Measurements from ENCODE around the gene CHRNA3.

The CHRNA3 gene

DNA sequence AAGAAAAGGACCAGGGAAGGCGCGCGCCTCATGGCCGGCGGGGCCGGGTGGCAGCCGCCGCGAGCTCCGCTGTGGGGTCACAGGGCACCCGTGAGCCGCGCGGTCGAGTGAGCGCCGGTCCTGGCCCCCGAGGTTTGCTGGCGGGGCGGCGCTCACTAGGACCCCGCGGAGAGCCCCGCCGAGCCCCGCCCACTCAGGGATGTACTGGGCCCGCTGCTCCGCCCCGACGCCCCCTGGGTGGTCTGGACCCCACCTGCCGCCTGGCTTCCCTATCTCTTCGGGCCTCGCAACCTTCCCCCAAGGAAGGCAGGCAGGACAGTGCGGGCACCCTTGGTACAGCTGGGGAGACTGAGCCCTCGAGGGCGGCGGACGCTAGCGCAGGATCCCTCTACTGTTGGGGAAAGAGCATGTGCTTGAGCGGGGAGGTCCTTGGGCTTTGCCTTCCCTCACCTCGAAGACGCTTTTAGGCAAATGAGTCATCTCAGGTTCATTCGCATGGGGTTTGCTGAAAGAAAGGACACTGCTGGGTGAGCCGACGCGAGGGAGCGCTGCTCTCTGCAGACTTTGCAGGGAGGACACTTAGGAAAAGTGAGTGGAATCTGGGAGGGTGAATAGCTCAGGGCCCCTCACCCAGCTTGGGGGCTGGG lies 20.4 kb upstream of the CHRNA3 start, which contains the start of gene CHRNB4:
Gene CHRNB4, minus strand, starts transcription at position 109 of the 647 bp plus-strand sequence. Its CDS starts 77 bp downstream, at position 32.
- Histone ChIP-seq H3K9me2 (replicated peaks; ENCODE audit: control insufficient read depth, low read length) (no peaks in the 10 kb centered on the region), H3K36me3 (ENCODE audit: control insufficient read depth, low read length) (no peaks in the 10 kb centered on the region), H3F3A (ENCODE audit: control insufficient read depth, insufficient read depth) (no peaks in the 10 kb centered on the region), H3K27ac (ENCODE audit: low read depth, low read length) (no peak within 1 kb of the TSS), H3K4me3 (ENCODE audit: low read length) (no peak within 1 kb of the TSS), H3K9me3 (ENCODE audit: control insufficient read depth, insufficient read depth, low read length) (no peaks in the 10 kb centered on the region), H3K79me2 (ENCODE audit: control insufficient read depth, low read length) (no peaks in the 10 kb centered on the region), H3K27me3 (ENCODE audit: control insufficient read depth, low read length) (no peaks in the 10 kb centered on the region), H3K4me1 (ENCODE audit: control insufficient read depth, low read length) (no peaks in the 10 kb centered on the region), H4K20me1 (ENCODE audit: control insufficient read depth, insufficient read depth, low read depth, low read length) (no peaks in the 10 kb centered on the region), H3K4me2 (ENCODE audit: low read length) (no peak within 1 kb of the TSS)
- no peak for TF ChIP-seq EZH2phosphoT487 (IDR thresholded peaks at IDR 0.05; ENCODE audit: borderline replicate concordance, low read length)
- TF ChIP-seq, protein P1, sequence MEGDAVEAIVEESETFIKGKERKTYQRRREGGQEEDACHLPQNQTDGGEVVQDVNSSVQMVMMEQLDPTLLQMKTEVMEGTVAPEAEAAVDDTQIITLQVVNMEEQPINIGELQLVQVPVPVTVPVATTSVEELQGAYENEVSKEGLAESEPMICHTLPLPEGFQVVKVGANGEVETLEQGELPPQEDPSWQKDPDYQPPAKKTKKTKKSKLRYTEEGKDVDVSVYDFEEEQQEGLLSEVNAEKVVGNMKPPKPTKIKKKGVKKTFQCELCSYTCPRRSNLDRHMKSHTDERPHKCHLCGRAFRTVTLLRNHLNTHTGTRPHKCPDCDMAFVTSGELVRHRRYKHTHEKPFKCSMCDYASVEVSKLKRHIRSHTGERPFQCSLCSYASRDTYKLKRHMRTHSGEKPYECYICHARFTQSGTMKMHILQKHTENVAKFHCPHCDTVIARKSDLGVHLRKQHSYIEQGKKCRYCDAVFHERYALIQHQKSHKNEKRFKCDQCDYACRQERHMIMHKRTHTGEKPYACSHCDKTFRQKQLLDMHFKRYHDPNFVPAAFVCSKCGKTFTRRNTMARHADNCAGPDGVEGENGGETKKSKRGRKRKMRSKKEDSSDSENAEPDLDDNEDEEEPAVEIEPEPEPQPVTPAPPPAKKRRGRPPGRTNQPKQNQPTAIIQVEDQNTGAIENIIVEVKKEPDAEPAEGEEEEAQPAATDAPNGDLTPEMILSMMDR (IDR thresholded peaks at IDR 0.05; ENCODE audit: low read depth, low read length, poor library complexity, severe bottlenecking), result no peak

DNA sequence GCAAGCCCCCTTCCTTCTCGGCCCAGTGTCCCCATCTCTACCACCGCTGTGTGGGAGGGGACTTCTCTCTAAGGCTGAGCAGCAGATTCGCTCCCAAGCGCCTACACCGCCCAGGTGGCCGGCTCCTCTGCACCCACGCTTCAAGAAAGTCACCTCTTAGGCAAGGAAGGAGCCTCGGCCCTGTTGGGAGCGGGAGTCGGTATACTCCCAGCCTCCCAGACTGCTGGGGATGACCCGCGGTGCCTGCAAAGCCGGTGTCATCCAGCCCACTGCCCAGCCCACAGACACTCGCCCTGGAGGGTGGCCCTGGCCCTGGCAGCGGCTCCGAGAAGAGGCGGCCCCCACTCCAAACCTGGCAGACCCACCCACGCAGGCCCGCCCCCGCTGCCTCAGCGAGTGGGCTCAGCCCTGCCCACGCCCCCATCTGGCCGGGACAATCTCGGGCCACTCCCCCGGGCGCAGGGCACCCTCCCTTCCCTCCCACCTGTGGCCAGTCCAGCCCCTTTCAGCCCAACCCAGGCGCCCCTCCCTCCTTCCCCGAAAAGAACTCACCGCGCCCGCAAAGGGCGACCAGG lies 19.8 kb upstream of the CHRNA3 start:
- H3K9me2 ChIP-seq (replicated peaks; ENCODE audit: control insufficient read depth, low read length), result no peaks in the 10 kb centered on the region
- H3K4me1 ChIP-seq (ENCODE audit: control insufficient read depth, low read length), result no peaks in the 10 kb centered on the region
- H4K20me1 ChIP-seq (ENCODE audit: control insufficient read depth, insufficient read depth, low read depth, low read length), result no peaks in the 10 kb centered on the region
- H3K36me3 ChIP-seq (ENCODE audit: control insufficient read depth, low read length), result no peaks in the 10 kb centered on the region
- H3K4me2 ChIP-seq (ENCODE audit: low read length), result no peak overlapping the region
- no peaks in the 10 kb centered on the region for H3K9me3 ChIP-seq (ENCODE audit: control insufficient read depth, insufficient read depth, low read length)
- H3K79me2 ChIP-seq (ENCODE audit: control insufficient read depth, low read length), result no peaks in the 10 kb centered on the region
- TF ChIP-seq, protein P1 (IDR thresholded peaks at IDR 0.05; ENCODE audit: low read depth, low read length, poor library complexity, severe bottlenecking), result no peak
- no peak for TF ChIP-seq EZH2phosphoT487 (IDR thresholded peaks at IDR 0.05; ENCODE audit: borderline replicate concordance, low read length)
- no peaks in the 10 kb centered on the region for H3F3A ChIP-seq (ENCODE audit: control insufficient read depth, insufficient read depth)
- H3K4me3 ChIP-seq (ENCODE audit: low read length), result no peak overlapping the region
- no peak overlapping the region for H3K27ac ChIP-seq (ENCODE audit: low read depth, low read length)
- no peaks in the 10 kb centered on the region for H3K27me3 ChIP-seq (ENCODE audit: control insufficient read depth, low read length)

DNA sequence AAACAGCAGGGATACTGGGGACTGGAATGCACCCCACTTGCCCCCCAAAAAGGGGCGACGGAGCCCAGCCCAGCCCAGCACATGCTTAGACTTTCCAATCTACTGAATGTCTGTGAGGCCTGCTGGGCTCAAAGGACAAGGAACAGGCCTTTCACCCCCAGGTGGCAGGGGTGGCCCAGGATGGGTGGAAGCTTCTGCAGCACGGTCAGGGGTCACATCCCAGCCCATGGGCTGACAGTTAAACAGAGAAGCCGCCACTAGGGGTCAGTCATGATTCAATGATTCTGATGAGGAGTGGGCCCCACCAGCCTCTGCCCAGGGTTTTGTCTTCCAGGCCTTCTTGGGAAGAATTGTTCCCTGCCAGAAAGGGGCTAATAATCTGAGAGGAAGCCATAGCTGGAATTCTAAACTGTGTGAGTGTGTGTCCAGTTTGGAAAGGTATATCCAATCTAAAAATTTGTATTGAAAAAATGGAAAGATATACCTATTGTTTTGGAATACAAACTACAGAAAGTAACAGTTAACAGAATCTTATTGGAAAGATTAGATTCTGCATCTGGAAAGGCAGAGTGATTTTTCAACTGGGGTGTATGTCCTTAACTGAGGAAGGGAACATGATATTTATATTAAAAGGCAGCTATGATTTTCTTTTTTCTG lies 18.0 kb upstream of the CHRNA3 start:
- no peaks in the 10 kb centered on the region for H3K4me1 ChIP-seq (ENCODE audit: control insufficient read depth, low read length)
- no peaks in the 10 kb centered on the region for H3K9me2 ChIP-seq (replicated peaks; ENCODE audit: control insufficient read depth, low read length)
- peaks cover under 1% of the 10 kb centered on the region; the same call in 1 of the 2 replicates for H3K9me3 ChIP-seq (ENCODE audit: control insufficient read depth, insufficient read depth, low read length)
- no peaks in the 10 kb centered on the region for H4K20me1 ChIP-seq (ENCODE audit: control insufficient read depth, insufficient read depth, low read depth, low read length)
- H3F3A ChIP-seq (ENCODE audit: control insufficient read depth, insufficient read depth), result no peaks in the 10 kb centered on the region
- H3K36me3 ChIP-seq (ENCODE audit: control insufficient read depth, low read length), result no peaks in the 10 kb centered on the region
- TF ChIP-seq, protein P1 (IDR thresholded peaks at IDR 0.05; ENCODE audit: low read depth, low read length, poor library complexity, severe bottlenecking), result peak; percentile 76
- TF ChIP-seq EZH2phosphoT487 (IDR thresholded peaks at IDR 0.05; ENCODE audit: borderline replicate concordance, low read length), result no peak
- H3K27me3 ChIP-seq (ENCODE audit: control insufficient read depth, low read length), result no peaks in the 10 kb centered on the region
- no peak overlapping the region for H3K4me2 ChIP-seq (ENCODE audit: low read length)
- no peak overlapping the region for H3K27ac ChIP-seq (ENCODE audit: low read depth, low read length)
- no peaks in the 10 kb centered on the region for H3K79me2 ChIP-seq (ENCODE audit: control insufficient read depth, low read length)
- H3K4me3 ChIP-seq (ENCODE audit: low read length), result no peak overlapping the region
